Measurements from ENCODE around the gene ALG14.

Gene ALG14

DNA sequence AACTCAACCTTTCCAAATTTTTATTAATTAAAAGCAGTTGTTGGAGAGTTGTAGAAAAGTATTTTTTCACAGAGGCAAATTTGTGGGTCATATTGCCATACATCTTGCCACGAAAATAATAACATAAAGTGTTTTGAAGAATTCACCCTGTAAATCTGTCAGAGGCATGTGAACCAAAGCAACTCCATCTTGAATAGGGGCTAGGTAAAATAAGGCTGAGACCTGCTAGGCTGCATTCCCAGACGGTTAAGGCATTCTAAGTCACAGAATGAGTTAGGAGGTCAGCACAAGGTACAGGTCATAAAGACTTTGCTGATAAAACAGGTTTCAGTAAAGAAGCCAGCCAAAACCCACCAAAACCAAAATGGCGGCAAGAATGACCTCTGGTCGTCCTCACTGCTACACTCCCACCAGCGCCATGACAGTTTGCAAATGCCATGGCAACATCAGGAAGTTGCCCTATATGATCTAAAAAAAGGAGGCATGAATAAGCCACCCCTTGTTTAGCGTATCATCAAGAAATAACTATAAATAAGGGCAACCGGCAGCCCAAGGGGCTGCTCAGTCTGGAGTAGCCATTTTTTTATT, 141.4 kb downstream of the ALG14 start:
- Histone ChIP-seq H3K4me2 (ENCODE audit: low read length) (no peak overlapping the region), H4K20me1 (ENCODE audit: control insufficient read depth, insufficient read depth, low read depth, low read length) (no peaks in the 10 kb centered on the region), H3K9me3 (ENCODE audit: control insufficient read depth, insufficient read depth, low read length) (no peaks in the 10 kb centered on the region), H3K4me3 (ENCODE audit: low read length) (no peak overlapping the region), H3K4me1 (ENCODE audit: control insufficient read depth, low read length) (no peaks in the 10 kb centered on the region), H3K79me2 (ENCODE audit: control insufficient read depth, low read length) (no peaks in the 10 kb centered on the region), H3K27me3 (ENCODE audit: control insufficient read depth, low read length) (no peaks in the 10 kb centered on the region), H3K27ac (ENCODE audit: low read depth, low read length) (no peak overlapping the region), H3K9me2 (replicated peaks; ENCODE audit: control insufficient read depth, low read length) (no peaks in the 10 kb centered on the region), H3F3A (ENCODE audit: control insufficient read depth, insufficient read depth) (no peaks in the 10 kb centered on the region), H3K36me3 (ENCODE audit: control insufficient read depth, low read length) (no peaks in the 10 kb centered on the region)
- TF ChIP-seq CTCF (IDR thresholded peaks at IDR 0.05; ENCODE audit: low read depth, low read length, poor library complexity, severe bottlenecking) (no peak), EZH2phosphoT487 (IDR thresholded peaks at IDR 0.05; ENCODE audit: borderline replicate concordance, low read length) (no peak)

GRCh38 chr1:94929351-94930217, 143.2 kb downstream of the ALG14 start:
- Histone ChIP-seq H3K4me1 (ENCODE audit: control insufficient read depth, low read length) (peaks cover 6% of the 10 kb centered on the region), H3K36me3 (ENCODE audit: control insufficient read depth, low read length) (no peaks in the 10 kb centered on the region), H3K27ac (ENCODE audit: low read depth, low read length) (no peak overlapping the region), H3K4me3 (ENCODE audit: low read length) (no peak overlapping the region), H4K20me1 (ENCODE audit: control insufficient read depth, insufficient read depth, low read depth, low read length) (no peaks in the 10 kb centered on the region), H3F3A (ENCODE audit: control insufficient read depth, insufficient read depth) (no peaks in the 10 kb centered on the region), H3K9me2 (replicated peaks; ENCODE audit: control insufficient read depth, low read length) (no peaks in the 10 kb centered on the region), H3K4me2 (ENCODE audit: low read length) (no peak overlapping the region), H3K27me3 (ENCODE audit: control insufficient read depth, low read length) (peaks cover 6% of the 10 kb centered on the region; the same call in 1 of the 2 replicates), H3K9me3 (ENCODE audit: control insufficient read depth, insufficient read depth, low read length) (no peaks in the 10 kb centered on the region), H3K79me2 (ENCODE audit: control insufficient read depth, low read length) (no peaks in the 10 kb centered on the region)
- no peak for TF ChIP-seq CTCF (IDR thresholded peaks at IDR 0.05; ENCODE audit: low read depth, low read length, poor library complexity, severe bottlenecking)
- TF ChIP-seq EZH2phosphoT487 (IDR thresholded peaks at IDR 0.05; ENCODE audit: borderline replicate concordance, low read length) = no peak

DNA sequence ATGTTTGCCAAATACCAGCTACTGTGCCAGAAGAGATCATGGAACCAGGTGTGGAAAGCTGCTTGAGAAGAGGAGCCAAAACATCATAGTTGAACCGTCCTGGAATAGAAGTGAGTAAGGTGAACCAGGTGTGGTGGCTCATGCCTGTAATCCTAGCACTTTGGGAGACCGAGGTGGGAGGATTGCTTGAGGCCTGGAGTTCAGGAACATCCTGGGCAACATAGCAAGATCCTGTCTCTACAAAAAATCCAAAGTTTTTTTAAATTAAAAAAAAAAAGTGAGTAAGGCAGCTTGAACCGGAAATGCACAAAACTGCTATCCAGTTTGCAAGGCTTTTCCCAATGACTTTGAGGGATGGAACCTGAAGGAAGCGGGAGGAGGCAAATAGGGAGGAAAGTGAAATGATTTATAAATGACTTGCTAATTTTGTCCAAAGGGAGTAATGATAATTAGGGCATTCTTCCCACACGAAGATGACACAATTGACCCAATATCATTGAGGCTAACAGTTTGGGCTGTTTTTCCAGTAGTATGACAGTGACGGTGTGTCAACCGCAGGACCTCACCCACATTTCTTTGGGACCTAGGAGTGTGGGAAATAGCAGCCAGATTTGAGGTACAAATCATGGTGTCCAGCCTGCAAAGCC, 144.3 kb downstream of the ALG14 start:
- peaks cover 6% of the 10 kb centered on the region for H3K4me1 ChIP-seq (ENCODE audit: control insufficient read depth, low read length)
- H3K36me3 ChIP-seq (ENCODE audit: control insufficient read depth, low read length) = no peaks in the 10 kb centered on the region
- no peak for TF ChIP-seq CTCF (IDR thresholded peaks at IDR 0.05; ENCODE audit: low read depth, low read length, poor library complexity, severe bottlenecking)
- TF ChIP-seq EZH2phosphoT487 (IDR thresholded peaks at IDR 0.05; ENCODE audit: borderline replicate concordance, low read length) = no peak
- H3K27ac ChIP-seq (ENCODE audit: low read depth, low read length) = no peak overlapping the region
- peaks cover 6% of the 10 kb centered on the region; the same call in 1 of the 2 replicates for H3K27me3 ChIP-seq (ENCODE audit: control insufficient read depth, low read length)
- no peaks in the 10 kb centered on the region for H4K20me1 ChIP-seq (ENCODE audit: control insufficient read depth, insufficient read depth, low read depth, low read length)
- no peaks in the 10 kb centered on the region for H3K79me2 ChIP-seq (ENCODE audit: control insufficient read depth, low read length)
- no peak overlapping the region for H3K4me3 ChIP-seq (ENCODE audit: low read length)
- H3F3A ChIP-seq (ENCODE audit: control insufficient read depth, insufficient read depth) = no peaks in the 10 kb centered on the region
- no peaks in the 10 kb centered on the region for H3K9me3 ChIP-seq (ENCODE audit: control insufficient read depth, insufficient read depth, low read length)
- H3K9me2 ChIP-seq (replicated peaks; ENCODE audit: control insufficient read depth, low read length) = no peaks in the 10 kb centered on the region
- H3K4me2 ChIP-seq (ENCODE audit: low read length) = no peak overlapping the region

Measured in DOHH2 (cell line).